ENCODE data around the gene AKAP8. TPM values are rescaled to one million over a fixed set of nuclear protein-coding genes. Genes with fewer than 3 reads are reported as not detected.
"Not testable (repeated sequence)": the region's sequence is repeated elsewhere in the genome, so short reads cannot be mapped to it uniquely, and the experiment has no call there.

AKAP8 gene
- total RNA-seq, 2 donors from 2014 or later, result 37.9 to 46.4 TPM

DNA sequence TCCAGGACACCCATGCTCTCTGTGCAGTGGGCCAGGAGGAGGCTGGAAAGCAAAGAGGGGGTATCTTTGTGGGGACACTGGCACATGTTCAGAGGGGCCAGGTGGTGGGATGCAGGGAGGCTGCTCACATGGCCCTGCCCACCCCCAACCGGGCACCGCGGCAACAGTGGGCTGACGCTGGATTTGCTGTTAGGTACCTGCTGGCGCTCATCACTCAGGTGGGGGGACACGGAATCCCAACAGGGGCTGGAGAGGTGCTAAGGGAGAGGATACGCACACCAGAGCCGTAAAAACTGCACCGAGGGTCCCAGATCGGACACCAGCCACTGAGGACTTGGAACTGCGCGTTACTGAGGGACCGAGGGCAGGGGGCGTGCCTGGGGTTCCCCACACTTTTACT, 20.0 kb upstream of the AKAP8 start:
- Mint-ChIP-seq H3K36me3 (ENCODE audit: insufficient read depth in 2 of 2) (peaks cover 2 to 20% of the 10 kb centered on the region in 2 donors), H3K27ac (no peak overlapping the region), H3K9me3 (no peaks in the 10 kb centered on the region), H3K27me3 (ENCODE audit: low read depth) (no peaks in the 10 kb centered on the region), H3K4me1 (ENCODE audit: low read depth) (peaks cover 4% of the 10 kb centered on the region), H3K4me3 (no peak overlapping the region)
- no peak for DNase-seq
- no peak for ATAC-seq (replicated peaks in 1 of 2)

DNA sequence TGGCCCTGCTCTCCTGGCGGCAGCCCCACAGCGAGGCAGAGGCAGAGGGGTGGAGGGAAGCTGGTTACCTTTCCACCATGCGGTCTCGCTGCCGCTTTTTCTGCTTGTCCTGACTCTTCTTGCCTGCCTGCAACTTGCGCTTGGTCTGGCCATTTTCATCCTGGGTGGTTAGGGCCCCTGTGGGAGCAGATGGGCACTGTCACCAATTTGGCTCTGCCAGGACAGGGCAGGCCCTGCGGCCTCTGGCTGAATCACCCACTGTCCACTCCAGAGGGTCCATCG, 19.6 kb upstream of the AKAP8 start:
- Mint-ChIP-seq H3K36me3 (ENCODE audit: insufficient read depth in 2 of 2) (peaks cover 2 to 21% of the 10 kb centered on the region in 2 donors), H3K4me3 (no peak overlapping the region), H3K9me3 (no peaks in the 10 kb centered on the region), H3K27me3 (ENCODE audit: low read depth) (no peaks in the 10 kb centered on the region), H3K4me1 (ENCODE audit: low read depth) (no peaks in the 10 kb centered on the region), H3K27ac (no peak overlapping the region)
- DNase-seq (no peak), ATAC-seq (replicated peaks in 1 of 2) (no peak)

DNA sequence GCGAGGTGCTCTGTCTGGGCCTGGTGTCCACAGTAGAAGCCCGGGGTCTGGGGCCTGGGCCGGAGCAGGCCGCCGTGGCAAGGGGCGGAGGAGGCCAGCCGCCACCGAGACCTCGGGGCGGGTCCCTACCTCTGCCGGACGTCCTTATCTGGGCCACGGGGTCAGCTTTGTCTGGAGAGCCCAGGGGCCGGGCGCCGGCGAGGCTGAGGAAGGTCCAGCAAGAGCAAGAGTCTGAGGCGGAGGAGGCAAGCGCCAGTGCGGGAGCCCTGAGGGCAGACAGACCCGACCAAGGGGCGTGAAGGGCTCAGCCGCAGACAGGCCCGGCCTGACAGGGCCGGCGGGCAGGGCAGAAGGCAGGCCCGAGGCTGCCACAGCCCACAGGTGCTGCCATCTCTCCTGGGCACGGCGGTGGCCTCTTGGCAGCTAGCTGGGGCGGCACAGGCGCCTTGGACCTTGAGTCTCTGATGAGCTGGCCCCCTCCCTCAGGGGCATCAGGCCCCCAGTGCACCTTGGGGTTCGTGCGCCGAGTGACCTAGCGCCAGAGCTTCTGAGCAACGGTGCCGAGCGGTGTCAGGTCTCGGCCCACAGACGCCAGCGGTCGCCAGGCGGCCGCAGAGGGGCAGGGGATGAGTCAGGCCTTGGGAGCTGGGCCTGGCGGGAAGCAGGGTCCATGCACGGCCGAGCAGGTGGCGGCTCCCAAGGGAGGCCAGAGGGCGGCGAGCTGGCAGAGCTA, 19.1 kb upstream of the AKAP8 start:
- no peak overlapping the region for H3K27ac Mint-ChIP-seq
- no peaks in the 10 kb centered on the region for H3K4me1 Mint-ChIP-seq (ENCODE audit: low read depth)
- no peaks in the 10 kb centered on the region for H3K9me3 Mint-ChIP-seq
- ATAC-seq (replicated peaks in 1 of 2), result no peak
- no peak overlapping the region for H3K4me3 Mint-ChIP-seq
- peaks cover 2 to 24% of the 10 kb centered on the region in 2 donors for H3K36me3 Mint-ChIP-seq (ENCODE audit: insufficient read depth in 2 of 2)
- no peak for DNase-seq
- no peaks in the 10 kb centered on the region for H3K27me3 Mint-ChIP-seq (ENCODE audit: low read depth)

DNA sequence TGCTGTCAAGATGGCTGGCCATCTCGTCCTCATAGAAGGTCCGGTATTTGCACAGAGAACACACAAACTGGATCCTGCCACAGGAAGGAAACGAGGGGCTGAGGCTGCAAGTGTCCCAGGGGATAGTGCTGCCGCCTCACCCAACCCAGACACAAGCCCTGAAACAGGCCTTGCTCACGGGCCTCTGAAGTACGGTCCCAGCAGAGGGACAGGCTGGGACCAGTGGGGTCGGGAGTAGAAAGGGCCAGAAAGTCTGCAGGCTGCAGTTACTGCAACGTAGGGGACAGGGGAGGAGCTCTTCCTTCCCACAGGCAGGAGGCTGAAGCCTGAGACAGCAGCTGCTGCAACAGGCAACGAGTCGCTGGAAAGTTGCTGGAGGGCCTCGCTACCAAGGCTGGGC, 18.2 kb upstream of the AKAP8 start:
- no peak for ATAC-seq (replicated peaks in 1 of 2)
- H3K4me3 Mint-ChIP-seq, result no peak overlapping the region
- no peak for DNase-seq
- no peaks in the 10 kb centered on the region for H3K27me3 Mint-ChIP-seq (ENCODE audit: low read depth)
- H3K27ac Mint-ChIP-seq, result no peak overlapping the region
- H3K9me3 Mint-ChIP-seq, result no peaks in the 10 kb centered on the region
- no peaks in the 10 kb centered on the region for H3K4me1 Mint-ChIP-seq (ENCODE audit: low read depth)
- peaks cover 2 to 24% of the 10 kb centered on the region in 2 donors for H3K36me3 Mint-ChIP-seq (ENCODE audit: insufficient read depth in 2 of 2)

GRCh38 chr19:15397236-15397635, 17.6 kb upstream of the AKAP8 start:
- Mint-ChIP-seq H3K27ac (no peak overlapping the region), H3K36me3 (ENCODE audit: insufficient read depth in 2 of 2) (peaks cover 2 to 24% of the 10 kb centered on the region in 2 donors), H3K4me3 (no peak overlapping the region), H3K9me3 (no peaks in the 10 kb centered on the region), H3K27me3 (ENCODE audit: low read depth) (no peaks in the 10 kb centered on the region), H3K4me1 (ENCODE audit: low read depth) (no peaks in the 10 kb centered on the region)
- no peak for ATAC-seq (replicated peaks in 1 of 2)
- DNase-seq, result no peak

GRCh38 chr19:15396436-15396835, 16.8 kb upstream of the AKAP8 start:
- peak overlapping the region; percentile 26 for H3K27ac Mint-ChIP-seq
- H3K9me3 Mint-ChIP-seq, result no peaks in the 10 kb centered on the region
- H3K27me3 Mint-ChIP-seq (ENCODE audit: low read depth), result no peaks in the 10 kb centered on the region
- ATAC-seq (replicated peaks in 1 of 2), result no peak
- H3K36me3 Mint-ChIP-seq (ENCODE audit: insufficient read depth in 2 of 2), result peaks cover 2 to 27% of the 10 kb centered on the region in 2 donors
- no peak for DNase-seq
- no peak overlapping the region for H3K4me3 Mint-ChIP-seq
- H3K4me1 Mint-ChIP-seq (ENCODE audit: low read depth), result no peaks in the 10 kb centered on the region

- H3K36me3 Mint-ChIP-seq (ENCODE audit: insufficient read depth in 2 of 2), result peaks cover 2 to 27% of the 10 kb centered on the region in 2 donors
- ATAC-seq (replicated peaks in 1 of 2); DNase-seq; H3K4me3 Mint-ChIP-seq; H3K27me3 Mint-ChIP-seq (ENCODE audit: low read depth); H3K4me1 Mint-ChIP-seq (ENCODE audit: low read depth); H3K9me3 Mint-ChIP-seq; H3K27ac Mint-ChIP-seq: not testable (repeated sequence)
Observed at GRCh38 chr19:15395251-15395650, 15.7 kb upstream of the AKAP8 start.

DNA sequence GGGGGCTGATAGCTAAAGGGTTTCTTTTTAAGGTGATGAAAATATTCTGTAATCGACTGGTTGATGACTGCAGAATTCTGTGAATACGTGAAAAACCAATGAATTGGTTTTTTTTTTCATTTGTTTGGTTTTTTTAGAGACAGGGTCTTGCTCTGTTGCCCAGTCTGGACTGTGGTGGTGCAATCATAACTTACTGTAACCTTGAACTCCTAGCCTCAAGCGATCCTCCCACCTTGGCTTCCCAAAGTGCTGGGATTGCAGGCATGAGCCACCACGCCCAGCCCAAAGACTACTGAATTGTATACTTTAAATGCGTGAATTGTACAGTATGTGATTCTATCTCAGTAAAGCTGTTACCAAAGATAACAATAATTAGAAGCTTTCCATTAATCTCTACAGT, 14.8 kb upstream of the AKAP8 start:
- H3K4me3 Mint-ChIP-seq, result no peak overlapping the region
- no peaks in the 10 kb centered on the region for H3K9me3 Mint-ChIP-seq
- H3K27ac Mint-ChIP-seq, result no peak overlapping the region
- DNase-seq, result no peak
- ATAC-seq (replicated peaks in 1 of 2), result no peak
- H3K4me1 Mint-ChIP-seq (ENCODE audit: low read depth), result no peaks in the 10 kb centered on the region
- peaks cover 2 to 29% of the 10 kb centered on the region in 2 donors for H3K36me3 Mint-ChIP-seq (ENCODE audit: insufficient read depth in 2 of 2)
- no peaks in the 10 kb centered on the region for H3K27me3 Mint-ChIP-seq (ENCODE audit: low read depth)

DNA sequence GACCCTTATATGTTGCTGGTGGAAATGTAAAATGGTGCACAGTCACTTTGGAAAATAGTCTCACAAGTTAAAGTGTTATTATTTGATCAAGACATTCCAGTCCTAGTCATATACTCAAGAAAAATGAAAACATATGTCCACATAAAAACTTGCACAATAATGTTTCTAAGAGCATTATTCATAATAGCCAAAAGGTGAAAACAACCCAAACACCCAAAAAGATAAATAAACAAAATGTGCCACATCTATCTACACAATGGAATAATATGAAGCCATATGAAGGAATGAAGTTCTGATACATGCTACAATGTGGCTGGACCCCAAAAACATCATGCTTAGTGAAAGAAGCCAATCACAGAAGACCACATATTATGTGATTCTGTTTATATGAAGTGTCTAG, 14.4 kb upstream of the AKAP8 start:
- Mint-ChIP-seq H3K36me3 (ENCODE audit: insufficient read depth in 2 of 2) (peaks cover 2 to 29% of the 10 kb centered on the region in 2 donors), H3K27me3 (ENCODE audit: low read depth) (no peaks in the 10 kb centered on the region), H3K4me3 (no peak overlapping the region), H3K9me3 (no peaks in the 10 kb centered on the region), H3K4me1 (ENCODE audit: low read depth) (no peaks in the 10 kb centered on the region), H3K27ac (no peak overlapping the region)
- ATAC-seq (replicated peaks in 1 of 2), result no peak
- no peak for DNase-seq

DNA sequence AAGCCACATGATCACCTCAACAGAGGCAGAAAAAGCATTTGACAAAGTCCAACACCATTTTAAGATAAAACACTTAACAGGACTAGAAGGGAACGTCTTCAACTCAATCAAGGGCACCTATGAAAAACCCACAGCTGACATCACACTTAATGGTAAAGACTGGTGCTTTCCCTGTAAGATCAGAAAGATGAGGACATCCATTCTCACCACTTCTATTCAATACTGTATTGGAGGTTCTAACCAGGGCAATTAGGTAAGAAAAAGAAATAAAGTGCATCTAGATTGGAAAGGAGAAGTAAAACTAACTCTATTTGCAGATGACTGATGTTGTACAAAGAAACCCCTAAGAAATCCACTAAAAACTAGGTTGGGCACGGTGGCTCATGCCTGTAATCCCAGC, 11.2 kb upstream of the AKAP8 start:
- Mint-ChIP-seq H3K27me3 (ENCODE audit: low read depth) (no peaks in the 10 kb centered on the region), H3K4me1 (ENCODE audit: low read depth) (no peaks in the 10 kb centered on the region), H3K9me3 (no peaks in the 10 kb centered on the region), H3K36me3 (ENCODE audit: insufficient read depth in 2 of 2) (peaks cover 0 to 12% of the 10 kb centered on the region in 2 donors), H3K4me3 (no peak overlapping the region), H3K27ac (no peak overlapping the region)
- no peak for DNase-seq
- no peak for ATAC-seq (replicated peaks in 1 of 2)

GRCh38 chr19:15381864-15382263, 2.3 kb upstream of the AKAP8 start:
- Mint-ChIP-seq H3K27me3 (ENCODE audit: low read depth) (no peaks in the 10 kb centered on the region), H3K9me3 (no peaks in the 10 kb centered on the region), H3K4me3 (peak overlapping the region in 1 of 2 donors; percentile 98), H3K27ac (no peak overlapping the region), H3K36me3 (ENCODE audit: insufficient read depth in 2 of 2) (peaks cover 6 to 7% of the 10 kb centered on the region in 2 donors), H3K4me1 (ENCODE audit: low read depth) (peaks cover 40% of the 10 kb centered on the region)
- DNase-seq (no peak), ATAC-seq (replicated peaks in 1 of 2) (no peak)

DNA sequence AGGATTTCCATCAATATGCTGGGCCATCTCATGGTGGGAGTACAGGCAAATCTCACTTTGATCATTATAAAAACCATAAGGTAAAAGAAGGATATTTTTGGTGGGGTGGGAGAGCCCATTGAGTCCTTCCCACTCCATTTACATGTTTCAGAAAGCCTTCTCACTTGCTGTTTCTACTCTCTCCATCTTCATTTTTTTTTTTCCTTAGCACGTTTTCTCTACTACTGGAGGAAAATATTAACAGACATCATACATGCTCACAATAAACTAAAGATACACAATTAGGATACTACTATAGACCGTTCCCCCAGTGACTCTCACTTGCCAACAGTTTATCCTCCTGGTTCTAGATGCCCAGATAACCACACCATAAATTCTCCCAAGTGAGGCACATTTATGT, 1.8 kb upstream of the AKAP8 start:
- DNase-seq, result no peak
- Mint-ChIP-seq H3K27ac (peak overlapping the region; percentile 43), H3K36me3 (ENCODE audit: insufficient read depth in 2 of 2) (peaks cover 6 to 7% of the 10 kb centered on the region in 2 donors), H3K4me3 (peak overlapping the region in 1 of 2 donors; percentile 98), H3K9me3 (no peaks in the 10 kb centered on the region), H3K27me3 (ENCODE audit: low read depth) (no peaks in the 10 kb centered on the region), H3K4me1 (ENCODE audit: low read depth) (peaks cover 44% of the 10 kb centered on the region)
- no peak for ATAC-seq (replicated peaks in 1 of 2)

DNA sequence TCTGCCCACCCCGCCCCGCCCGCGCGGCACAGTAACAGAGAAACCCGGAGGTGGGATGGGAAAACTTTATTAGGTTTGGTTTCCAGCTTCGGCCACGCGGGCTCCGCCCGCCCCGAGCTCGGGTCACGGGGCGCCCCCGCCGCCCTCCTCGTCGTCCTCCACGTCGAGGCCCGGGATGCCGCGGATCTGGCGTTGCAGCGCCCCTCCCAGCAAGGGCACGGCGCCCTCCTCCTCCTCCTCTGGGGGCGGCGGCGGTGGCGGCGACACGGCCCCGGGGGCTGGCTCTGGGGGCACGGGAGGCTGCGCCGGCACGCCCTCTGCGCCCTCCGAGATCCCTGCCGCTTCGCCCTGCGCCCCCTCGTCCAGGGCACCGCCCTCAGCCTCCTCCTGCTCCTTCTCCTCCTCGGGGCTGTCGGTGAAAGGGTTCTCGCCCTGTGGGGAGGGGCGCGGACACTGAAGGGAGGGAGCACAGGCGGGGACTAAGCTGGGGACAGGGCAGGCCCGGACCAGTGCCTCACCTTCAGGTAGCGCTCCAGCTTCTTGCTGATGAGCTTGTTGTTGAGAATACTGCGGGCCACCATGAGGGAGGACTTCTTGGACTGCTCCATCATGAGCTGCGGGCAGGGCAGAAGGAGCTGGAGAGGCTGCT, 536 bp upstream of the AKAP8 start:
- peak overlapping the region; percentile 92 for H3K27ac Mint-ChIP-seq
- ATAC-seq (replicated peaks in 1 of 2) (peak; percentile 49 to 53), DNase-seq (no peak)
- no peaks in the 10 kb centered on the region for H3K9me3 Mint-ChIP-seq
- H3K36me3 Mint-ChIP-seq (ENCODE audit: insufficient read depth in 2 of 2), result peaks cover 6 to 7% of the 10 kb centered on the region in 2 donors
- H3K4me3 Mint-ChIP-seq, result peak overlapping the region; percentile 97 to 98
- peaks cover 48% of the 10 kb centered on the region for H3K4me1 Mint-ChIP-seq (ENCODE audit: low read depth)
- H3K27me3 Mint-ChIP-seq (ENCODE audit: low read depth), result no peaks in the 10 kb centered on the region
